GM21360 (cell line): ENCODE measurements around the gene LAMA5.
"Not testable (repeated sequence)": the region's sequence is repeated elsewhere in the genome, so short reads cannot be mapped to it uniquely, and the experiment has no call there.

Experiments
- ATAC-seq: cut with Tn5 transposase; IDR thresholded peaks from one replicate; pipeline ENCODE4 v1.9.1; 2021; ENCODE audit warnings: mild to moderate bottlenecking, moderate library complexity; ENCODE audit not compliant: unreplicated experiment

Gene LAMA5

GRCh38 chr20:62388839-62389600, 21.9 kb upstream of the LAMA5 start:
- no peak for ATAC-seq

GRCh38 chr20:62387933-62388635, 21.0 kb upstream of the LAMA5 start:
- no peak for ATAC-seq

- no peak for ATAC-seq
Observed at GRCh38 chr20:62387219-62387913, 20.3 kb upstream of the LAMA5 start.

GRCh38 chr20:62386383-62387218, 19.5 kb upstream of the LAMA5 start, which contains the start of gene RPS21:
Gene RPS21 (plus strand): TSS chr20:62387103. CDS start chr20:62387339, 236 bp downstream.
- ATAC-seq: peak; percentile 70

- ATAC-seq: peak; percentile 55
Observed at GRCh38 chr20:62382306-62383198, 15.4 kb upstream of the LAMA5 start.

GRCh38 chr20:62381842-62382241, 14.7 kb upstream of the LAMA5 start:
- ATAC-seq: no peak

- no peak for ATAC-seq
Observed at GRCh38 chr20:62381202-62381797, 14.2 kb upstream of the LAMA5 start.

- ATAC-seq: no peak
Observed at GRCh38 chr20:62378215-62378614, 11.1 kb upstream of the LAMA5 start.

- ATAC-seq: no peak
Observed at GRCh38 chr20:62377615-62378178, 10.6 kb upstream of the LAMA5 start.

GRCh38 chr20:62377064-62377461, 10.0 kb upstream of the LAMA5 start:
- ATAC-seq: no peak

- no peak for ATAC-seq
Observed at GRCh38 chr20:62376112-62377063, 9.3 kb upstream of the LAMA5 start.

- no peak for ATAC-seq
Observed at GRCh38 chr20:62374331-62375152, 7.4 kb upstream of the LAMA5 start.

- ATAC-seq: not testable (repeated sequence)
Observed at GRCh38 chr20:62373631-62374179, 6.6 kb upstream of the LAMA5 start.

GRCh38 chr20:62372042-62372993, 5.2 kb upstream of the LAMA5 start:
- ATAC-seq: no peak

- no peak for ATAC-seq
Observed at GRCh38 chr20:62371588-62372041, 4.5 kb upstream of the LAMA5 start.
